Keratinocyte (primary cell): ENCODE data around the gene NOTCH1. TPM values are rescaled to one million over a fixed set of nuclear protein-coding genes. Genes with fewer than 3 reads are reported as not detected.

Experiments
- DNase-seq: peaks from one replicate; pipeline ENCODE4 v3.0.0-alpha.2; 2011; ENCODE audit warnings: low read depth, missing footprints, low spot score
- FAIRE-seq: peaks from 2 replicates; lab custom pipeline; 2011; peaks lifted over from hg19 to GRCh38; lab: Jason Lieb, UNC
- H2AFZ ChIP-seq: 2 replicates; pipeline ENCODE4 v1.6.0; 2012; ENCODE audit warnings: low read length, control low read depth, inconsistent platforms; ENCODE audit not compliant: control insufficient read depth
- H3K27ac ChIP-seq: 2 replicates; pipeline ENCODE4 v1.5.1; 2011; ENCODE audit warnings: low read length; ENCODE audit not compliant: control insufficient read depth, insufficient read depth
- H3K27me3 ChIP-seq: 3 replicates; pipeline ENCODE4 v1.6.0; 2011; ENCODE audit warnings: low read length; ENCODE audit not compliant: control insufficient read depth, insufficient read depth; ENCODE audit errors: extremely low read depth
- H3K36me3 ChIP-seq, 2 experiments: 2 replicates in 1 of 2; 3 replicates in 1 of 2; pipeline ENCODE4 v1.5.1; 2011; ENCODE audit warnings: low read length in 2 of 2, mild to moderate bottlenecking in 1 of 2; ENCODE audit not compliant: control insufficient read depth in 2 of 2, insufficient read depth in 2 of 2; ENCODE audit errors: extremely low read depth in 1 of 2
- H3K4me1 ChIP-seq: 3 replicates; pipeline ENCODE4 v1.5.1; 2011; ENCODE audit warnings: low read length; ENCODE audit not compliant: control insufficient read depth, insufficient read depth; ENCODE audit errors: extremely low read depth
- H3K4me2 ChIP-seq: 3 replicates; pipeline ENCODE4 v1.6.0; 2011; ENCODE audit warnings: low read depth, low read length; ENCODE audit not compliant: control insufficient read depth, insufficient read depth; ENCODE audit errors: extremely low read depth
- H3K4me3 ChIP-seq, 3 experiments: fragments of 200-600 bp in 1 of 3; sonication (generic) in 1 of 3; 2 replicates in 2 of 3; 3 replicates in 1 of 3; pipeline ENCODE4 v1.5.1; 2011 to 2016; ENCODE audit warnings: low read length in 3 of 3, mild to moderate bottlenecking in 3 of 3, control low read depth in 2 of 3, inconsistent platforms in 1 of 3, low read depth in 1 of 3, mixed read lengths in 1 of 3, mixed run types in 1 of 3, moderate library complexity in 1 of 3; ENCODE audit not compliant: control insufficient read depth in 2 of 3, insufficient read depth in 2 of 3; ENCODE audit errors: extremely low read depth in 1 of 3
- H3K79me2 ChIP-seq: 2 replicates; pipeline ENCODE4 v1.6.0; 2012; ENCODE audit warnings: low read length; ENCODE audit not compliant: control insufficient read depth, insufficient read depth
- H3K9ac ChIP-seq: 3 replicates; pipeline ENCODE4 v1.6.0; 2011; ENCODE audit warnings: low read length; ENCODE audit not compliant: control insufficient read depth, insufficient read depth; ENCODE audit errors: extremely low read depth
- H3K9me1 ChIP-seq: 3 replicates; pipeline ENCODE4 v1.6.0; 2011; ENCODE audit warnings: low read length; ENCODE audit not compliant: control insufficient read depth, insufficient read depth; ENCODE audit errors: extremely low read depth
- H3K9me3 ChIP-seq: 2 replicates; pipeline ENCODE4 v1.5.1; 2012; ENCODE audit warnings: low read depth, low read length; ENCODE audit not compliant: control insufficient read depth
- H4K20me1 ChIP-seq: 3 replicates; pipeline ENCODE4 v1.6.0; 2011; ENCODE audit warnings: low read length; ENCODE audit not compliant: control insufficient read depth, insufficient read depth; ENCODE audit errors: extremely low read depth
- CTCF ChIP-seq, 3 experiments: IDR thresholded peaks in 1 of 3; conservative IDR thresholded peaks in 1 of 3; optimal IDR thresholded peaks in 1 of 3; 2 replicates in 2 of 3; 3 replicates in 1 of 3; pipeline versions ENCODE3 to v1.5.1; 2011; ENCODE audit warnings: low read length in 3 of 3, mild to moderate bottlenecking in 3 of 3, moderate library complexity in 2 of 3, control low read depth in 1 of 3, inconsistent platforms in 1 of 3; ENCODE audit not compliant: insufficient read depth in 2 of 3; ENCODE audit errors: extremely low read depth in 1 of 3
- EZH2 ChIP-seq: IDR thresholded peaks from one replicate; pipeline ENCODE4 v1.6.1; 2012; ENCODE audit warnings: inconsistent platforms, mild to moderate bottlenecking, low read length, moderate library complexity
- dilution Hi-C: fragments of 300-500 bp; cut with MboI; formaldehyde crosslinking; loops from one replicate; pipeline ENCODE4 v1.7.0; 2020; ENCODE audit warnings: low sequenced_read_pairs; ENCODE audit not compliant: extremely low pct_ligation_motif_present
- polyA plus RNA-seq, 5 experiments: library from polyadenylated mRNA; depleted of rRNA in 3 of 5; stranded (reverse) in 3 of 5; stranded (forward) in 1 of 5; unstranded in 1 of 5; fragments of >200 nt; gene quantifications; 1 replicate in 1 of 5; 2 replicates in 3 of 5; 3 replicates in 1 of 5; pipeline versions ENCODE4 v1.2.1 to v1.2.3, GENCODE V29; 2011 to 2012; ENCODE audit warnings: missing spikeins in 2 of 5, low read depth in 1 of 5, low replicate concordance in 1 of 5

The NOTCH1 gene
- polyA plus RNA-seq, 1 donor (not counting 4 experiments of a cell fraction or from before 2014, with no cell fraction given) = 6.1 TPM

DNA sequence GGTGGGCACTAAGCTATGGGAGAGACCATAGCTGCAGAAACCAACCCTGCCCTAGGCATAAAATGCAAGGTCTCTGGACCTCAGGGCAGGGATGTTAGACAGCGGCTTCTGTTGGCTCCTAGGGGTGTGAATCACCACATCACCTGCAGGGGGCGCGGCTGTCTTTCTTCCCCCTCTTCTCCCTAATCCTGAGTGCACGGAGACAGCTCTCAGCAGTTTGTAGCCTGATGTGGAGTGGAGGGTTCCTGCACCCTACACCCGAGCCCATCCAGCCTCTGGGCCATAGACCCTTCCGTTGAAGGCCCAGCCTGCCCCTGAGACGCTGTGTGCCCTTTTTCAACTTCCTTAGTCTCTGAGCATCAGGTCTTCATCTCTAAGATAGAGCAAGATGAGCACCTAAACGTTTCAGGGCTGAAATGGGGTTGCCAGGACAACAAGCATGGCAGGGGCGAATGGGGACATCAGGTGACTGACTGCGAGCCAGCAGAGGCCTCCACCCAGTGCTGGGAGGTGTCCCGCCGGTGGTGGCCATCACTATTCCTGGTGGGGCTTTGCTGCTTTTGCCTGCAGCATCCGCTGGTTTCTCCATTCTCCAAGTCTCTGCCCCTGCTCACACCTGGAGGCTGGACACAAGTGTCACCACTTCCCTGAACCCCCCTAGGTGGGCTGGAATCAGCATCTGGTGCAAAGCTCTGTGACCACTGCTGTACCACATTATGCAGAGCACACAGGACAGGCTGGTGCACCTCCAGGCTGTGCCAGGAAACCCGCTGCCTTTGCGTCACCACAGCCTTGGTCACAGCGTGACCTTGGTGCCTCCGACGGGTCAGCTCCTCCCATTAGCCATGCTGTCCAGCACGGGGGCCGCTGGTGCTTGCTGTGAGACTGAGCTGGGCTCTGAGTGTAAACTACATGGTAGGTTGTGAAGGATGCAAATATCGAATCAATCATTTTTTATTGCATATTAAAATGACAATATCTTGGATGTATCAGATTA lies 60.5 kb downstream of the NOTCH1 start:
- dilution Hi-C loops = no loop called here
- H3K4me1 ChIP-seq = peaks cover 17% of the 10 kb centered on the region
- no peaks in the 10 kb centered on the region for H3K9me1 ChIP-seq
- peaks cover 21% of the 10 kb centered on the region for H3K79me2 ChIP-seq
- peak overlapping the region; percentile 90 for H3K4me2 ChIP-seq
- peaks cover 0 to under 1% of the 10 kb centered on the region in 2 experiments for H3K36me3 ChIP-seq
- H3K27ac ChIP-seq = peak overlapping the region; percentile 96
- H3K4me3 ChIP-seq = peak overlapping the region; percentile 68 to 79 (median 78)
- H3K9me3 ChIP-seq = no peaks in the 10 kb centered on the region
- H2AFZ ChIP-seq = peak overlapping the region; percentile 16
- peak in 2 of 3 experiments; percentile 88 to 92 for TF ChIP-seq CTCF (optimal IDR thresholded peaks at IDR 0.05 in 1 of 3, IDR thresholded peaks at IDR 0.05 in 1 of 3, conservative IDR thresholded peaks at IDR 0.05 in 1 of 3; ENCODE audit: extremely low read depth in 1 of 3, insufficient read depth in 2 of 3, low read length in 3 of 3)
- no peak for TF ChIP-seq EZH2
- H4K20me1 ChIP-seq = peaks cover 3% of the 10 kb centered on the region
- DNase-seq (no peak), FAIRE-seq (peak; percentile 74)
- no peaks in the 10 kb centered on the region for H3K27me3 ChIP-seq
- H3K9ac ChIP-seq = peak overlapping the region; percentile 93

GRCh38 chr9:136484153-136485048 lies 61.4 kb downstream of the NOTCH1 start:
- Histone ChIP-seq H3K4me2 (peak overlapping the region; percentile 90), H2AFZ (peak overlapping the region; percentile 41), H3K36me3 (peaks cover 3 to 9% of the 10 kb centered on the region in 2 experiments), H4K20me1 (peaks cover 10% of the 10 kb centered on the region), H3K9me3 (no peaks in the 10 kb centered on the region), H3K4me3 (peak overlapping the region; percentile 68 to 79 (median 78)), H3K9ac (peak overlapping the region; percentile 93), H3K27ac (peak overlapping the region; percentile 96), H3K4me1 (peaks cover 17% of the 10 kb centered on the region), H3K79me2 (peaks cover 31% of the 10 kb centered on the region), H3K9me1 (no peaks in the 10 kb centered on the region), H3K27me3 (no peaks in the 10 kb centered on the region)
- TF ChIP-seq EZH2 = no peak
- no peak for TF ChIP-seq CTCF (optimal IDR thresholded peaks at IDR 0.05 in 1 of 3, IDR thresholded peaks at IDR 0.05 in 1 of 3, conservative IDR thresholded peaks at IDR 0.05 in 1 of 3; ENCODE audit: extremely low read depth in 1 of 3, insufficient read depth in 2 of 3, low read length in 3 of 3)
- dilution Hi-C loops = no loop called here
- FAIRE-seq (no peak), DNase-seq (peak; percentile 50)
